H9 (cell line): ENCODE data around the gene ATP13A1. TPM values are rescaled to one million over a fixed set of nuclear protein-coding genes. Genes with fewer than 3 reads are reported as not detected.

ENCODE experiments used
- DNase-seq: peaks from one replicate; pipeline ENCODE4 v3.0.0-alpha.2; 2017
- H2AFZ ChIP-seq: one replicate; pipeline ENCODE4 v1.6.1; 2013; ENCODE audit warnings: mild to moderate bottlenecking, low read length, control low read depth, moderate library complexity
- H2AK5ac ChIP-seq: 2 replicates; pipeline ENCODE4 v1.6.1; 2013; ENCODE audit warnings: low read length, control low read depth, mixed read lengths; ENCODE audit not compliant: insufficient read length
- H2BK120ac ChIP-seq: one replicate; pipeline ENCODE4 v1.6.1; 2013; ENCODE audit warnings: low read depth, mild to moderate bottlenecking, low read length, control low read depth, inconsistent platforms; ENCODE audit not compliant: poor library complexity, severe bottlenecking
- H2BK12ac ChIP-seq: 2 replicates; pipeline ENCODE4 v1.6.1; 2013; ENCODE audit warnings: low read length, control low read depth, mixed read lengths, low read depth; ENCODE audit not compliant: insufficient read length
- H2BK15ac ChIP-seq: 2 replicates; pipeline ENCODE4 v1.6.1; 2013; ENCODE audit warnings: low read depth, low read length, control low read depth
- H2BK20ac ChIP-seq: one replicate; pipeline ENCODE4 v1.6.1; 2013; ENCODE audit warnings: low read depth, mild to moderate bottlenecking, low read length, control low read depth, inconsistent platforms; ENCODE audit not compliant: poor library complexity, severe bottlenecking
- H2BK5ac ChIP-seq: 2 replicates; pipeline ENCODE4 v1.6.1; 2013; ENCODE audit warnings: low read length, control low read depth, mixed read lengths; ENCODE audit not compliant: insufficient read length
- H3K14ac ChIP-seq: 2 replicates; pipeline ENCODE4 v1.6.1; 2013; ENCODE audit warnings: low read length, control low read depth; ENCODE audit not compliant: insufficient read depth
- H3K18ac ChIP-seq: 2 replicates; pipeline ENCODE4 v1.6.1; 2013; ENCODE audit warnings: low read depth, mild to moderate bottlenecking, mixed read lengths, low read length, control low read depth; ENCODE audit not compliant: insufficient read length
- H3K23ac ChIP-seq: 2 replicates; pipeline ENCODE4 v1.6.1; 2013; ENCODE audit warnings: low read length, control low read depth, mixed read lengths, low read depth; ENCODE audit not compliant: insufficient read length
- H3K23me2 ChIP-seq: 2 replicates; pipeline ENCODE4 v1.6.1; 2013; ENCODE audit warnings: low read depth, mild to moderate bottlenecking, mixed read lengths, low read length, control low read depth; ENCODE audit not compliant: insufficient read length, poor library complexity, severe bottlenecking
- H3K27ac ChIP-seq: 2 replicates; pipeline ENCODE4 v1.5.1; 2013; ENCODE audit warnings: low read length, control low read depth, mixed read lengths, low read depth; ENCODE audit not compliant: insufficient read length
- H3K27me3 ChIP-seq: 2 replicates; pipeline ENCODE4 v1.6.1; 2013; ENCODE audit warnings: low read length, control low read depth, inconsistent platforms; ENCODE audit not compliant: insufficient read depth
- H3K4ac ChIP-seq: 2 replicates; pipeline ENCODE4 v1.6.1; 2013; ENCODE audit warnings: low read depth, mild to moderate bottlenecking, control low read depth, inconsistent platforms, low read length, moderate library complexity
- H3K4me1 ChIP-seq: 2 replicates; pipeline ENCODE4 v1.6.1; 2013; ENCODE audit warnings: low read length, control low read depth, inconsistent platforms; ENCODE audit not compliant: insufficient read depth
- H3K4me2 ChIP-seq: 2 replicates; pipeline ENCODE4 v1.6.1; 2013; ENCODE audit warnings: low read length, control low read depth, mixed read lengths; ENCODE audit not compliant: insufficient read length, insufficient read depth
- H3K56ac ChIP-seq: 2 replicates; pipeline ENCODE4 v1.6.1; 2013; ENCODE audit warnings: low read depth, mild to moderate bottlenecking, mixed read lengths, low read length, control low read depth; ENCODE audit not compliant: insufficient read length
- H3K79me1 ChIP-seq: 2 replicates; pipeline ENCODE4 v1.6.1; 2013; ENCODE audit warnings: low read depth, mild to moderate bottlenecking, moderate library complexity, low read length, control low read depth, inconsistent platforms; ENCODE audit not compliant: insufficient read depth, poor library complexity, severe bottlenecking
- H3K79me2 ChIP-seq: 2 replicates; pipeline ENCODE4 v1.6.1; 2013; ENCODE audit warnings: low read length, control low read depth, inconsistent platforms; ENCODE audit not compliant: insufficient read depth
- H3K9ac ChIP-seq: 2 replicates; pipeline ENCODE4 v1.6.1; 2013; ENCODE audit warnings: low read length, control low read depth, mixed read lengths; ENCODE audit not compliant: insufficient read length; ENCODE audit errors: extremely low read depth
- H3K9me3 ChIP-seq: one replicate; pipeline ENCODE4 v1.6.1; 2013; ENCODE audit warnings: low read depth, low read length, inconsistent platforms; ENCODE audit not compliant: control insufficient read depth
- H3T11ph ChIP-seq: one replicate; pipeline ENCODE4 v1.6.1; 2013; ENCODE audit warnings: mild to moderate bottlenecking, low read length, control low read depth, inconsistent platforms
- H4K20me1 ChIP-seq: one replicate; pipeline ENCODE4 v1.6.1; 2013; ENCODE audit not compliant: control insufficient read depth, insufficient read length, insufficient read depth
- H4K5ac ChIP-seq: 2 replicates; pipeline ENCODE4 v1.6.1; 2013; ENCODE audit warnings: low read depth, mild to moderate bottlenecking, mixed read lengths, low read length, control low read depth; ENCODE audit not compliant: insufficient read length
- H4K8ac ChIP-seq: replicated peaks from 2 replicates; pipeline ENCODE4 v1.6.1; 2013; ENCODE audit warnings: low read length, control low read depth, mixed read lengths, low read depth; ENCODE audit not compliant: insufficient read length
- H4K91ac ChIP-seq: 2 replicates; pipeline ENCODE4 v1.6.1; 2013; ENCODE audit warnings: low read depth, mild to moderate bottlenecking, moderate library complexity, mixed read lengths, low read length, control low read depth; ENCODE audit not compliant: insufficient read length
- H3K27ac Mint-ChIP-seq, 3 experiments: 2 replicates in 2 of 3; 3 replicates in 1 of 3; pipeline ENCODE4 v1.8.0; 2020 to 2021; ENCODE audit warnings: mixed read lengths in 3 of 3, mild to moderate bottlenecking in 1 of 3, moderate library complexity in 1 of 3
- H3K27me3 Mint-ChIP-seq: 2 replicates; pipeline ENCODE4 v1.8.0; 2021; ENCODE audit warnings: low read depth, mild to moderate bottlenecking, moderate library complexity, mixed read lengths
- H3K36me3 Mint-ChIP-seq, 3 experiments: 2 replicates in 2 of 3; 3 replicates in 1 of 3; pipeline ENCODE4 v1.8.0; 2020 to 2021; ENCODE audit warnings: low read depth in 3 of 3, mixed read lengths in 3 of 3; ENCODE audit not compliant: insufficient read depth in 1 of 3
- H3K4me1 Mint-ChIP-seq, 2 experiments: 2 replicates each; pipeline ENCODE4 v1.8.0; 2020; ENCODE audit warnings: mixed read lengths in 2 of 2
- H3K4me3 Mint-ChIP-seq, 2 experiments: 2 replicates in 1 of 2; 3 replicates in 1 of 2; pipeline ENCODE4 v1.8.0; 2020 to 2021; ENCODE audit warnings: mild to moderate bottlenecking in 2 of 2, mixed read lengths in 2 of 2, moderate library complexity in 1 of 2
- H3K9me3 Mint-ChIP-seq, 2 experiments: 2 replicates in 1 of 2; 3 replicates in 1 of 2; pipeline ENCODE4 v1.8.0; 2020; ENCODE audit warnings: mild to moderate bottlenecking in 2 of 2, mixed read lengths in 2 of 2, moderate library complexity in 1 of 2
- CTCF ChIP-seq: fragments of 200-600 bp; sonication (generic); conservative IDR thresholded peaks from 3 replicates; pipeline ENCODE4 v1.8.0; 2021; ENCODE audit warnings: antibody characterized with exemption, mild to moderate bottlenecking
- WGBS: extraction: QIAGEN DNeasy Blood & Tissue Kit; methylation state at CpG from one replicate; pipeline ENCODE4 v1.1.7; 2013; ENCODE audit warnings: missing lambda C conversion rate, low lambda C conversion rate, mixed read lengths; ENCODE audit not compliant: insufficient read length; ENCODE audit errors: extremely low coverage; 5-methylcytosine and 5-hydroxymethylcytosine counted together
- total RNA-seq: library from RNA; stranded (reverse); gene quantifications from 2 replicates; pipeline ENCODE4 v1.2.1, GENCODE V29; 2021

Gene ATP13A1
- total RNA-seq, 1 experiment from 2014 or later, result 67.8 TPM

GRCh38 chr19:19650331-19650730 lies 13.1 kb downstream of the ATP13A1 start:
- Mint-ChIP-seq H3K9me3 (no peaks in the 10 kb centered on the region), H3K27me3 (no peaks in the 10 kb centered on the region; the same call in 1 of the 2 replicates), H3K27ac (no peak overlapping the region), H3K36me3 (peaks cover 37 to 94% (median 82%) of the 10 kb centered on the region in 3 experiments), H3K4me3 (no peak overlapping the region), H3K4me1 (no peaks in the 10 kb centered on the region)
- Histone ChIP-seq H4K91ac (no peak overlapping the region), H3K18ac (no peak overlapping the region), H3K9me3 (no peaks in the 10 kb centered on the region), H2BK20ac (no peak overlapping the region), H2BK15ac (no peak overlapping the region), H3K4me1 (no peaks in the 10 kb centered on the region), H3K14ac (no peak overlapping the region), H2AFZ (no peak overlapping the region), H3K27ac (no peak overlapping the region), H4K8ac (no peak overlapping the region), H3K23me2 (no peaks in the 10 kb centered on the region), H3T11ph (no peak overlapping the region), H3K4me2 (no peak overlapping the region), H4K20me1 (no peaks in the 10 kb centered on the region), H3K23ac (no peak overlapping the region), H3K56ac (no peak overlapping the region), H2BK12ac (no peak overlapping the region), H2BK5ac (no peak overlapping the region), H3K79me1 (no peaks in the 10 kb centered on the region), H3K27me3 (no peaks in the 10 kb centered on the region), H2AK5ac (no peak overlapping the region), H4K5ac (no peak overlapping the region), H3K9ac (no peak overlapping the region), H2BK120ac (no peak overlapping the region), H3K79me2 (no peaks in the 10 kb centered on the region), H3K4ac (no peak overlapping the region)
- no peak for DNase-seq
- no peak for TF ChIP-seq CTCF
- no CpG with 5 or more reads among the region's 9 CpGs for WGBS
